GM13976 (cell line): ENCODE measurements around the gene DMXL1.

Experiments
- DNase-seq: peaks from one replicate; pipeline ENCODE4 v3.0.0; 2012; ENCODE audit warnings: low spot score
- CTCF ChIP-seq: IDR thresholded peaks from 2 replicates; pipeline ENCODE4 v1.5.1; 2012; ENCODE audit warnings: borderline replicate concordance, mild to moderate bottlenecking; ENCODE audit not compliant: insufficient read depth; ENCODE audit errors: extremely low read depth, missing control alignments, control extremely low read depth
- in situ Hi-C: fragments of 300-500 bp; cut with MboI; formaldehyde crosslinking; loops from one replicate; pipeline ENCODE4 v1.12.0; 2022; ENCODE audit warnings: low sequenced_read_pairs, mixed read lengths, inconsistent platforms; ENCODE audit not compliant: unreplicated experiment

Gene DMXL1

GRCh38 chr5:119048246-119048645, 22.6 kb upstream of the DMXL1 start:
- no peak for TF ChIP-seq CTCF
- in situ Hi-C loops = no loop called here
- DNase-seq = no peak

- no peak for DNase-seq
- TF ChIP-seq CTCF = no peak
- in situ Hi-C loops = no loop called here
Measured at GRCh38 chr5:119049824-119050449, 20.9 kb upstream of the DMXL1 start.

GRCh38 chr5:119054101-119054500, 16.8 kb upstream of the DMXL1 start:
- in situ Hi-C loops = no loop called here
- no peak for DNase-seq
- no peak for TF ChIP-seq CTCF

GRCh38 chr5:119055294-119055693, 15.6 kb upstream of the DMXL1 start:
- in situ Hi-C loops = no loop called here
- DNase-seq = no peak
- no peak for TF ChIP-seq CTCF

GRCh38 chr5:119058979-119059529, 11.8 kb upstream of the DMXL1 start:
- no peak for DNase-seq
- TF ChIP-seq CTCF = no peak
- in situ Hi-C loops = no loop called here

GRCh38 chr5:119059740-119060255, 11.1 kb upstream of the DMXL1 start:
- in situ Hi-C loops = no loop called here
- TF ChIP-seq CTCF = no peak
- no peak for DNase-seq
